Karpas-422 (cell line): ENCODE data around the gene MYO7B. TPM values are rescaled to one million over a fixed set of nuclear protein-coding genes. Genes with fewer than 3 reads are reported as not detected.
"Not testable (repeated sequence)": the region's sequence is repeated elsewhere in the genome, so short reads cannot be mapped to it uniquely, and the experiment has no call there.

Source experiments
- DNase-seq: peaks from one replicate; pipeline ENCODE4 v3.0.0-alpha.2; 2015
- H2AFZ ChIP-seq: fragments of 200-600 bp; sonication (generic); 2 replicates; pipeline ENCODE4 v1.6.1; 2014; ENCODE audit warnings: antibody characterized with exemption, low read length, mixed read lengths
- H3K27ac ChIP-seq: fragments of 200-600 bp; sonication (generic); 2 replicates; pipeline ENCODE4 v1.5.1; 2014; ENCODE audit warnings: mild to moderate bottlenecking, low read length, moderate library complexity
- H3K27me3 ChIP-seq: fragments of 200-600 bp; sonication (generic); 2 replicates; pipeline ENCODE4 v1.6.1; 2014; ENCODE audit warnings: low read length, mixed read lengths
- H3K36me3 ChIP-seq: fragments of 200-600 bp; sonication (generic); 2 replicates; pipeline ENCODE4 v1.6.1; 2014; ENCODE audit warnings: low read length, mixed read lengths; ENCODE audit not compliant: insufficient read depth
- H3K4me1 ChIP-seq: fragments of 200-600 bp; sonication (generic); 2 replicates; pipeline ENCODE4 v1.6.1; 2014; ENCODE audit warnings: mild to moderate bottlenecking, low read length, mixed read lengths
- H3K4me2 ChIP-seq: fragments of 200-600 bp; sonication (generic); 2 replicates; pipeline ENCODE4 v1.6.1; 2014; ENCODE audit warnings: low read length, low read depth, mild to moderate bottlenecking; ENCODE audit not compliant: poor library complexity, severe bottlenecking
- H3K4me3 ChIP-seq: fragments of 200-600 bp; sonication (generic); 2 replicates; pipeline ENCODE4 v1.5.1; 2014; ENCODE audit warnings: mild to moderate bottlenecking, antibody characterized with exemption, low read length, mixed read lengths
- H3K79me2 ChIP-seq: fragments of 200-600 bp; sonication (generic); 2 replicates; pipeline ENCODE4 v1.6.1; 2014; ENCODE audit warnings: mild to moderate bottlenecking, low read length, mixed read lengths
- H3K9ac ChIP-seq: fragments of 200-600 bp; sonication (generic); 2 replicates; pipeline ENCODE4 v1.6.0; 2014; ENCODE audit warnings: low read length
- H3K9me2 ChIP-seq: fragments of 200-600 bp; sonication (generic), shearing (Covaris generic); replicated peaks from 2 replicates; pipeline ENCODE4 v1.6.0; 2014; ENCODE audit warnings: mild to moderate bottlenecking, low read length, moderate library complexity; ENCODE audit not compliant: insufficient read depth
- H3K9me3 ChIP-seq: fragments of 300-700, 200-600 bp; sonication (generic); 2 replicates; pipeline ENCODE4 v1.6.1; 2014; ENCODE audit warnings: low read length, mixed read lengths
- H4K20me1 ChIP-seq: fragments of 200-600 bp; sonication (generic); 2 replicates; pipeline ENCODE4 v1.6.1; 2014; ENCODE audit warnings: mild to moderate bottlenecking, antibody characterized with exemption, low read length, low read depth; ENCODE audit not compliant: insufficient read depth
- total RNA-seq: library from RNA; depleted of rRNA; stranded (reverse); fragments of >200 nt; shearing (Covaris generic); gene quantifications from 2 replicates; pipeline ENCODE4 v1.2.3, GENCODE V29; 2014; ENCODE audit warnings: low replicate concordance

MYO7B gene
- total RNA-seq, 1 experiment from 2014 or later = 3.0 TPM

DNA sequence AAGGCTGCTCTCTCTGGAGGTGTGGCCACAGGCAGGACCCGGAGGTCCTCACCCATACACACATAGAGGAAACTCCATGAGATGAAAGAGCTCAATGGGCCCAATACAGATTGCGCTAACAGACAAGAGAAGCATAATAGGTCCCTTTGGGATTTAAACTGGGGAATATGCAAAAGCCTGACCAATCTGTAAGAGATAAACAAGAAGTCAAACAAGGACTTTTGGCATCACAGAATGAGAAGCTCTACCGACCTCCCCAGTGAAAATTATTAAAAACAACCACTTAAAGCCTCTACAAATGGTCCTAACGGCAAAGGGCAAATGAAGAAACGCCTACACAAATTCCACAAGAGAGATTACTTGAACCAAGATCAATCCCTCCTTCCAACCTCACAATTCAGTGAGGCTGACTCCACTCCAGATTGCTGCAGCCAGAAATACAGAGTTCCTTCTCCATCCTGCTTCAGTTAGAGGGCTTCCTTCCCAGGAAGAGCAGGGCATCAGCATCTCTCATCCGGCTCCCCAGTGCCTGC, 20.0 kb upstream of the MYO7B start:
- H3K79me2 ChIP-seq = peaks cover 99% of the 10 kb centered on the region
- H4K20me1 ChIP-seq = peaks cover 39% of the 10 kb centered on the region
- no peaks in the 10 kb centered on the region for H3K27me3 ChIP-seq
- H3K9me2 ChIP-seq = no peaks in the 10 kb centered on the region
- H3K4me1 ChIP-seq = peaks cover 15% of the 10 kb centered on the region
- no peak overlapping the region for H3K4me2 ChIP-seq
- no peak overlapping the region for H3K9ac ChIP-seq
- no peak overlapping the region for H3K4me3 ChIP-seq
- H3K36me3 ChIP-seq = peaks cover 12% of the 10 kb centered on the region; the same call in 1 of the 2 replicates
- no peak for DNase-seq
- H3K27ac ChIP-seq = no peak overlapping the region
- no peak overlapping the region for H2AFZ ChIP-seq
- H3K9me3 ChIP-seq = no peaks in the 10 kb centered on the region

DNA sequence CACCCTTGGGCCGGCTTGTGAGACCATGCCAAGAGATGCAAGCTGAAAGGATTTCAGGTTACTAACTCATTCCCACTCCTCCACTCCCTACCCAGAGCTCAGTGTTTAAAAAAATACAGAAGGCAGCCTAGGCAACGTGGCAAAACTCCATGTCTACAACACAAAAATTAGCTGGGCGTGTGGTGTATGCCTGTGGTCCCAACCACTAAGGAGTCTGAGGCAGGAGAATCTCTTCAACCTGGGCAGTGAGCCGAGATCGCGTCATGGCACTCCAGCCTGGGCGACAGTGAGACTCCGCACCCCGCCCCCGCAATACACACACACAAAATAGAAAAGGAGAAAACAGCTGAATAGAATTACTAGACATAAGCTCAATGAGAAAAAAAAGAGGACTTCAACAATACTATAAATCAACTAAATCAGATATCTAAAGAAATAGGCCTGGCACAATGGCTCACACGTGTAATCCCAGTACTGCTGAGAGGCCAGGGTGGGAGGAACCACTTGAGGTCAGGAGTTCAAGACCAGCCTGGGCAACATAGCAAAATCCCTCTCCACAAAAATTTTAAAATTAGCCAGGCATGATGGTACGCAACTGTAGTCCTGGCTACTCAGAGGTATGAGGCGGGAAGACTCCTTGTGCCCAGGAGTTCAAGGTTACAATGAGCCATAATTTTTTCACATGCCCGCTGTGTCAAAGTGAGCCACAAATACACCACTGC, 19.3 kb upstream of the MYO7B start:
- no peaks in the 10 kb centered on the region for H3K9me2 ChIP-seq
- peaks cover 98% of the 10 kb centered on the region for H3K79me2 ChIP-seq
- H2AFZ ChIP-seq = no peak overlapping the region
- no peak for DNase-seq
- no peak overlapping the region for H3K9ac ChIP-seq
- H3K4me3 ChIP-seq = no peak overlapping the region
- H3K27me3 ChIP-seq = no peaks in the 10 kb centered on the region
- peaks cover 15% of the 10 kb centered on the region for H3K4me1 ChIP-seq
- H4K20me1 ChIP-seq = peaks cover 36% of the 10 kb centered on the region
- H3K36me3 ChIP-seq = peaks cover 12% of the 10 kb centered on the region
- no peak overlapping the region for H3K4me2 ChIP-seq
- H3K9me3 ChIP-seq = no peaks in the 10 kb centered on the region
- H3K27ac ChIP-seq = no peak overlapping the region

- peaks cover 15% of the 10 kb centered on the region for H3K4me1 ChIP-seq
- H3K4me2 ChIP-seq = no peak overlapping the region
- H4K20me1 ChIP-seq = peaks cover 26% of the 10 kb centered on the region
- H2AFZ ChIP-seq = no peak overlapping the region
- H3K4me3 ChIP-seq = no peak overlapping the region
- no peaks in the 10 kb centered on the region for H3K9me3 ChIP-seq
- H3K36me3 ChIP-seq = peaks cover 20% of the 10 kb centered on the region
- H3K79me2 ChIP-seq = peaks cover 98% of the 10 kb centered on the region
- H3K9me2 ChIP-seq = no peaks in the 10 kb centered on the region
- H3K27me3 ChIP-seq = no peaks in the 10 kb centered on the region
- no peak for DNase-seq
- H3K27ac ChIP-seq = no peak overlapping the region
- H3K9ac ChIP-seq = no peak overlapping the region
These were observed 18.0 kb upstream of the MYO7B start for GRCh38 chr2:127517465-127517864.

GRCh38 chr2:127520424-127520823, 15.1 kb upstream of the MYO7B start:
- H3K27me3 ChIP-seq = no peaks in the 10 kb centered on the region
- no peak overlapping the region for H2AFZ ChIP-seq
- H3K4me3 ChIP-seq = no peak overlapping the region
- no peaks in the 10 kb centered on the region for H3K9me3 ChIP-seq
- peaks cover 15% of the 10 kb centered on the region for H4K20me1 ChIP-seq
- H3K79me2 ChIP-seq = peaks cover 98% of the 10 kb centered on the region
- no peak for DNase-seq
- peaks cover 19% of the 10 kb centered on the region for H3K4me1 ChIP-seq
- no peak overlapping the region for H3K9ac ChIP-seq
- no peaks in the 10 kb centered on the region for H3K9me2 ChIP-seq
- no peak overlapping the region for H3K27ac ChIP-seq
- no peak overlapping the region for H3K4me2 ChIP-seq
- H3K36me3 ChIP-seq = peaks cover 36% of the 10 kb centered on the region

DNA sequence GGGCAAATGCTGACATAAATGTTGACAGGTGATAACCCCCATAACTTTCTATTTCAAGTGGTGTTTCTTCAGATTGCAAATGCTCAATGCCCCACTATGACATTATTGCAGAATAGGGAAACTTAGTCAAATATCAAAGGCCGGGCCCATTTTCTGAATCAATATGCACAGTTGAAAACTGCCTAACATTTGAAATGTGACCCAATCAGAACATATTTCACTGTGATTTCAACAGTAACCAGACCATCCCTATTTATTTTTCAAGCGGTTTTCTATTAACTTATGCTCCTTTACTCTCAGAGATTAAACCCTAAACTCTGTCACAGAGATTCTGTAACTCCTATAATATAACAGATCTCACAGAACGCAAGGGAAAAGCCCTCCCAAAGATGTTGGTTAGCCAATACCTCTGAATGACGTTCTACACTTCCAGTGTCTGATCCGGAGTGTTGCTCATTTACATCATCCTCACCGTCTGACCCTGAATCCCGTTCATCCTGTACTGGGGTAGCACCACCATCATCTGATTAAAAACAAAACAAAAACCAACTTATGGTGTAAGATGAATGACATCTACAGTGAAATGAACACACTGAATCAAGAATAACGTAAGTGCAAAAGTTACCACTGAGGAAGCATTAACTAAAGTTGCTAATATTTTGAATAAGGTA, 12.1 kb upstream of the MYO7B start:
- no peaks in the 10 kb centered on the region; the same call in 1 of the 2 replicates for H4K20me1 ChIP-seq
- H3K9me3 ChIP-seq = no peaks in the 10 kb centered on the region
- H3K4me1 ChIP-seq = peaks cover 23% of the 10 kb centered on the region
- peaks cover 76% of the 10 kb centered on the region for H3K79me2 ChIP-seq
- no peaks in the 10 kb centered on the region for H3K9me2 ChIP-seq
- H2AFZ ChIP-seq = no peak overlapping the region
- H3K36me3 ChIP-seq = peaks cover 28% of the 10 kb centered on the region
- H3K4me3 ChIP-seq = no peak overlapping the region
- H3K27ac ChIP-seq = no peak overlapping the region
- H3K4me2 ChIP-seq = peak overlapping the region; percentile 3
- no peaks in the 10 kb centered on the region for H3K27me3 ChIP-seq
- no peak overlapping the region for H3K9ac ChIP-seq
- no peak for DNase-seq

GRCh38 chr2:127524198-127524834, 11.2 kb upstream of the MYO7B start:
- Histone ChIP-seq H3K4me2 (peak overlapping the region; percentile 40), H3K36me3 (peaks cover 24% of the 10 kb centered on the region), H3K79me2 (peaks cover 68% of the 10 kb centered on the region), H3K4me1 (peaks cover 23% of the 10 kb centered on the region), H3K4me3 (peak overlapping the region; percentile 14; the same call in 1 of the 2 replicates)
- not testable (repeated sequence) for H3K27me3 ChIP-seq, H4K20me1 ChIP-seq, DNase-seq, H2AFZ ChIP-seq, H3K9ac ChIP-seq, H3K9me2 ChIP-seq, H3K27ac ChIP-seq, H3K9me3 ChIP-seq

DNA sequence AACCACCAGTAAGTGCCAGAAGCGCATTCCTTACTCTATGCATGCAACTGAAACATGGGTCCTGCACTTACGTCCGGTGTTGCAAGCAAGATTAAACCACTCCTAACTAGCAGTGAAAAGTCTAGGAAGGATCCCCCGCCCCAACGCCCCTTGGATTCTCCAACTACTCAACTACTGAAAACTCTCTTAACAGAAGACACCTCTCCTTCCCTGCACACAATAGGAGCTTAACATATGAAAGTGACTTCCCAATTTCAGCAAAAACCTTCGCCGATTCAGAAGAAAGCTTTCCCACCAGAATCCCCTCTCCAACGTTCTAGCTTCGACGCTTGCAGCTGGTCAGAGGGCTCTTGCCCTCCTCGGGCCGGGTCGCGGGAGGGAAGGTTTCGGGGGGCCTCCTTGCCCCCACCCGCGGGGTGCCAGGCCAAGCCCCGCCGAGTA, 9.8 kb upstream of the MYO7B start:
- no peaks in the 10 kb centered on the region for H3K9me2 ChIP-seq
- H3K79me2 ChIP-seq = peaks cover 54% of the 10 kb centered on the region
- H4K20me1 ChIP-seq = no peaks in the 10 kb centered on the region; the same call in 1 of the 2 replicates
- DNase-seq = peak; percentile 69
- H3K4me2 ChIP-seq = peak overlapping the region; percentile 93
- peak overlapping the region; percentile 95 for H3K4me3 ChIP-seq
- H3K36me3 ChIP-seq = peaks cover 24% of the 10 kb centered on the region
- H3K27ac ChIP-seq = peak overlapping the region; percentile 50
- no peaks in the 10 kb centered on the region for H3K27me3 ChIP-seq
- peak overlapping the region; percentile 23; the same call in 1 of the 2 replicates for H2AFZ ChIP-seq
- H3K4me1 ChIP-seq = peaks cover 23% of the 10 kb centered on the region
- H3K9ac ChIP-seq = peak overlapping the region; percentile 96
- no peaks in the 10 kb centered on the region for H3K9me3 ChIP-seq
